ENCODE measurements around the gene MED16. TPM values are rescaled to one million over a fixed set of nuclear protein-coding genes. Genes with fewer than 3 reads are reported as not detected.

Gene MED16
- total RNA-seq, 1 experiment from 2014 or later, result 69.1 TPM

DNA sequence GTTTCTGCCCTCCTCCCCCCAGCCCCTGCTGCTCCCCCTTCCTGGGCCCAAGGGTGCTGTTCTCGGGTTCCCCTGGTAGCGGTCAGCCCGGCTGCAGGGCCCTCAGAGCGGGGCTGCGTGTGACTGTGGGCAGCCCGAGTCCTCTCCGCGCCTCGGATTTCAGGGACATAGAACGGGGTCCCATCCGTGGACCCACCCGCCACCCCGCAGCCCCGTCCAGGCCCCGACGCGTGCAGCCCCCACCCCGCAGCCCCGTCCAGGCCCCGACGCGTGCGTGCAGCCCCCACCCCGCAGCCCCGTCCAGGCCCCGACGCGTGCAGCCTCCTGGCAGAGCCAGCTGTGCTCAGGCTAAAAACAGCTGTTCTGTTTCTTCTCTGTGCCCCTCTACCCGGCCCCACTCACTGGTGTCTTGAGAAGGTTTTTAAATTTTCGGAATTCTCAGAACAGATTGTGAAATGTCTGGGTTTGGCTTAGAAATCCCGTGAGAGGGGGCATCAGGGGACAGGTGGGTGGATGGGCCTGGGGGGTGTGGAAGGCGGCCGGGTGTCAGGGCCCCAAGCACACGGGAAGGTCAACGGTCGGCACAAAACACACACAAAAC, 57.7 kb downstream of the MED16 start:
- no peaks in the 10 kb centered on the region for H3K4me1 Mint-ChIP-seq (ENCODE audit: low read depth, unreplicated experiment)

GRCh38 chr19:834216-834615, 58.8 kb downstream of the MED16 start:
- no peak for DNase-seq
- Mint-ChIP-seq H3K9me3 (ENCODE audit: unreplicated experiment) (no peaks in the 10 kb centered on the region), H3K4me1 (ENCODE audit: low read depth, unreplicated experiment) (no peaks in the 10 kb centered on the region), H3K27me3 (ENCODE audit: insufficient read depth, unreplicated experiment) (no peaks in the 10 kb centered on the region), H3K27ac (ENCODE audit: unreplicated experiment) (no peak overlapping the region), H3K36me3 (ENCODE audit: insufficient read depth, unreplicated experiment) (no peaks in the 10 kb centered on the region), H3K4me3 (ENCODE audit: unreplicated experiment) (no peak overlapping the region)
- no peaks in the 10 kb centered on the region for H3K36me3 ChIP-seq (ENCODE audit: control insufficient read depth, insufficient read depth, low read length)
- ChIA-PET POLR2A (no interaction called here), CTCF (no interaction called here)
- H3K27me3 ChIP-seq (replicated peaks; ENCODE audit: control insufficient read depth, insufficient read depth, low read length), result no peaks in the 10 kb centered on the region
- no peak overlapping the region for H3K4me3 ChIP-seq (ENCODE audit: low read depth, low read length)
- no peaks in the 10 kb centered on the region for H3K9me3 ChIP-seq
- no peak for TF ChIP-seq CTCF (IDR thresholded peaks at IDR 0.05; ENCODE audit: insufficient read depth in 1 of 2, low read depth in 1 of 2, low read length in 1 of 2, severe bottlenecking in 1 of 2, unreplicated experiment in 1 of 2)
- H3K4me1 ChIP-seq, result no peaks in the 10 kb centered on the region
- intact Hi-C loops (cut with micrococcal nuclease; ENCODE audit: unreplicated experiment), result no loop called here
- BruUV-seq (replicated peaks), result no TSS peak

More for the DNA sequence above, 57.7 kb downstream of the MED16 start:
- Histone ChIP-seq H3K9me3 (no peaks in the 10 kb centered on the region), H3K36me3 (ENCODE audit: control insufficient read depth, insufficient read depth, low read length) (no peaks in the 10 kb centered on the region), H3K27me3 (replicated peaks; ENCODE audit: control insufficient read depth, insufficient read depth, low read length) (no peaks in the 10 kb centered on the region), H3K4me3 (ENCODE audit: low read depth, low read length) (no peak overlapping the region), H3K4me1 (no peaks in the 10 kb centered on the region)
- intact Hi-C loops (cut with micrococcal nuclease; ENCODE audit: unreplicated experiment), result no loop called here
- no peak for TF ChIP-seq CTCF (IDR thresholded peaks at IDR 0.05; ENCODE audit: insufficient read depth in 1 of 2, low read depth in 1 of 2, low read length in 1 of 2, severe bottlenecking in 1 of 2, unreplicated experiment in 1 of 2)
- no peak for DNase-seq
- POLR2A ChIA-PET, result interaction anchor here (0.6 kb wide), 1 partner anchor 42 kb away, joined by 5 read pairs; no protein-coding TSS in a partner anchor
- CTCF ChIA-PET, result no interaction called here
- Mint-ChIP-seq H3K27me3 (ENCODE audit: insufficient read depth, unreplicated experiment) (no peaks in the 10 kb centered on the region), H3K36me3 (ENCODE audit: insufficient read depth, unreplicated experiment) (no peaks in the 10 kb centered on the region), H3K27ac (ENCODE audit: unreplicated experiment) (no peak overlapping the region), H3K9me3 (ENCODE audit: unreplicated experiment) (no peaks in the 10 kb centered on the region), H3K4me3 (ENCODE audit: unreplicated experiment) (no peak overlapping the region)
- no TSS peak for BruUV-seq (replicated peaks)

GRCh38 chr19:831407-832369, 61.3 kb downstream of the MED16 start:
- Histone ChIP-seq H3K4me1 (no peaks in the 10 kb centered on the region), H3K36me3 (ENCODE audit: control insufficient read depth, insufficient read depth, low read length) (no peaks in the 10 kb centered on the region), H3K27me3 (replicated peaks; ENCODE audit: control insufficient read depth, insufficient read depth, low read length) (no peaks in the 10 kb centered on the region), H3K4me3 (ENCODE audit: low read depth, low read length) (no peak overlapping the region), H3K9me3 (no peaks in the 10 kb centered on the region)
- Mint-ChIP-seq H3K9me3 (ENCODE audit: unreplicated experiment) (no peaks in the 10 kb centered on the region), H3K4me3 (ENCODE audit: unreplicated experiment) (no peak overlapping the region), H3K4me1 (ENCODE audit: low read depth, unreplicated experiment) (no peaks in the 10 kb centered on the region), H3K36me3 (ENCODE audit: insufficient read depth, unreplicated experiment) (no peaks in the 10 kb centered on the region), H3K27me3 (ENCODE audit: insufficient read depth, unreplicated experiment) (no peaks in the 10 kb centered on the region), H3K27ac (ENCODE audit: unreplicated experiment) (no peak overlapping the region)
- intact Hi-C loops (cut with micrococcal nuclease; ENCODE audit: unreplicated experiment), result no loop called here
- POLR2A ChIA-PET, result no interaction called here
- TF ChIP-seq CTCF (IDR thresholded peaks at IDR 0.05; ENCODE audit: insufficient read depth in 1 of 2, low read depth in 1 of 2, low read length in 1 of 2, severe bottlenecking in 1 of 2, unreplicated experiment in 1 of 2), result no peak
- BruUV-seq (replicated peaks), result no TSS peak
- CTCF ChIA-PET, result interaction anchor here (0.6 kb wide), 1 partner anchor 127 kb away, joined by 3 read pairs; no protein-coding TSS in a partner anchor
- DNase-seq, result no peak
